ENCODE results near the gene COX7A1.
"Not testable (repeated sequence)": the region's sequence is repeated elsewhere in the genome, so short reads cannot be mapped to it uniquely, and the experiment has no call there.

COX7A1 gene

DNA sequence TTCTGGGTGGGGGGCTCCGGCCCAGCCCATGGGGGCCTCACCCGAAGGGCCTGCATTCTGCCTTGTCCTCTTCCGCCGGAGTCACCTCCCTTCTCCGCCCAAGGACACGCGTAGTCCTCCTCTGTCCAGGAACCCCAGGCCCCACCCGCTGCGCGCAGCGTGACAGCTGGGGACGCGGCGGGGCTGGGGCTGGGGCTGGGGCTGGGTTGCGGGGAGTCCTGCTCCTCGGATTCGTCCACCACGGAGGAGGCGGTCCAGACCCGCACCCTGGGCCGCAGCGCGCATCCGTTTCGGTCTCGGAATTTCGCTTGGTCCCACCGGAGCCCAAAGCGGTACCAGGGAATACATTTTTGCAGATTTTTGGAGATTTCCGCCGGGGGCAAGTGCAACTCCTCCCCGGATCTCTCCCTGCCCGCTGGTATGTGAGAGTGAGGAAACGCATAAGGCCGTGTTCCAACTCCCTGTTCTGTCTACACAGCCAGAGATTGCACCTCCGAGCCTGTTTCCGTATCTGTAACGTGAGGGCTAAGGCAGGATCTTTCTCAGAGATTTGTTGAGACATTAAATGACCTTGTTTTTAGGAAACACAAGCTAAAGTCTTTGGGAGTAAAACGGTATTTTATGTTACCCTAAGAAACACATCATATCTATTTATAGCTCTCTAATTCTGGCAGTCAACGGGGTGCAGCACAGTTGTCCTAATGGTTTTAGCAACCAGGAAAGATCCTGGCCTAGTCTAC is at the start of gene COX7A1:
Gene COX7A1 (minus strand): TSS at position 96 of the 740 bp plus-strand sequence. CDS start 40 bp downstream, at position 56.
- no peak within 1 kb of the TSS for H3K4me3 ChIP-seq (ENCODE audit: low read depth, low read length)
- TF ChIP-seq, protein P1, sequence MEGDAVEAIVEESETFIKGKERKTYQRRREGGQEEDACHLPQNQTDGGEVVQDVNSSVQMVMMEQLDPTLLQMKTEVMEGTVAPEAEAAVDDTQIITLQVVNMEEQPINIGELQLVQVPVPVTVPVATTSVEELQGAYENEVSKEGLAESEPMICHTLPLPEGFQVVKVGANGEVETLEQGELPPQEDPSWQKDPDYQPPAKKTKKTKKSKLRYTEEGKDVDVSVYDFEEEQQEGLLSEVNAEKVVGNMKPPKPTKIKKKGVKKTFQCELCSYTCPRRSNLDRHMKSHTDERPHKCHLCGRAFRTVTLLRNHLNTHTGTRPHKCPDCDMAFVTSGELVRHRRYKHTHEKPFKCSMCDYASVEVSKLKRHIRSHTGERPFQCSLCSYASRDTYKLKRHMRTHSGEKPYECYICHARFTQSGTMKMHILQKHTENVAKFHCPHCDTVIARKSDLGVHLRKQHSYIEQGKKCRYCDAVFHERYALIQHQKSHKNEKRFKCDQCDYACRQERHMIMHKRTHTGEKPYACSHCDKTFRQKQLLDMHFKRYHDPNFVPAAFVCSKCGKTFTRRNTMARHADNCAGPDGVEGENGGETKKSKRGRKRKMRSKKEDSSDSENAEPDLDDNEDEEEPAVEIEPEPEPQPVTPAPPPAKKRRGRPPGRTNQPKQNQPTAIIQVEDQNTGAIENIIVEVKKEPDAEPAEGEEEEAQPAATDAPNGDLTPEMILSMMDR (IDR thresholded peaks at IDR 0.05; ENCODE audit: borderline replicate concordance, insufficient read depth, low read depth, low read length): no peak

DNA sequence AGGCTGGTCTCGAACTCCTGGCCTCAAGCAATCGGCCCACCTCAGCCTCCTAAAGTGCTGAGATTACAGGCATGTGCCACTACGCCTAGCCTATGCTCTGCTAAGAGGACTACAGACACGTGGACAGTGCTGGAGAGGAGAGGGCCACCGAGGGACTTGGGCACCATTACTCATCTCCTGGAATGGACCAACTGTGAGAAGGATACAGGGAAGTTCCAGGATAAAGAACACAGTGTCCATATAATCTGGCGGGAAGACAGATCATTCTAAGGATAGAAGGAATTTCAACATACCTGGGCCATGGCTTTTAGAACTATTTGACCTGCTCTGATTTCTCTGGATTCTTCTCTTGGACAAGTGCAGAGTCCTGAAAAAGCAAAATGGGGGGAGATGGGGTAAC is 49.4 kb upstream of the COX7A1 start:
- TF ChIP-seq, protein P1 (IDR thresholded peaks at IDR 0.05; ENCODE audit: borderline replicate concordance, insufficient read depth, low read depth, low read length): no peak
- no peak overlapping the region for H3K4me3 ChIP-seq (ENCODE audit: low read depth, low read length)

DNA sequence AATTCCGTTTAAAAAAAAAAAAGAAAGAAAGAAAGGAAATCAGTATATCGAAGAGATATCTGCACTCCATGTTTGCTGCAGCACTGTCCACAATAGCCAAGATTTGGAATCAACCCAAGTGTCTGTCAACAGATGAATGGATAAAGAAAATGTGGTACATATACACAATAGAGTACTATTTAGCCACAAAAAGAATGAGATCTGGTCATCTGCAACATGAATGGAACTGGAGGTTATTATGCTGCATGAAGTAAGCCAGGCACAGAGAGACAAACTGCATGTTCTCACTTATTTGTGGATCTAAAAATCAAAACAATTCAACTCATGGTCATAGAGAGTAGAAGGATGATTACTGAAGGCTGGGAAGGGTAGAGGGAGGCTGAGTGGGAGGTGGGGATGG is 45.9 kb upstream of the COX7A1 start:
- TF ChIP-seq, protein P1 (IDR thresholded peaks at IDR 0.05; ENCODE audit: borderline replicate concordance, insufficient read depth, low read depth, low read length): no peak
- no peak overlapping the region for H3K4me3 ChIP-seq (ENCODE audit: low read depth, low read length)

DNA sequence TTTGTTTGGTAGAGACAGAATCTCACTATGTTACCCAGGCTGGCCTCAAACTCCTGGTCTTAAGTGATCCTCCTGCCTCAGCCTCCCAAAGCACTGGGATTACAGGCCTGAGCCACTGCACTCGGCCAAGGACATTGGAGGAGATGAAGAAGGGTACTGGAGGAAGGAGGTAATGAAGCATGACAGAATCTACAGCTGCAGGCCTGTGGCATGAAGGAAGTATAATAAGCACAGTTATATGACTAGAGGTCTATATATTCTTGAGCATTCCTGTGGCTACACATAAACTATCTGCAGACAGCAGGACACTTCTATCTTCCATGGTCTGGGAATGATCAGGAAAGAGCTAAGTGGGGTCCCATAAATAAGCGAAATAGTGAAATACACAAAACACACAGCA is 44.0 kb upstream of the COX7A1 start:
- H3K4me3 ChIP-seq (ENCODE audit: low read depth, low read length): no peak overlapping the region
- TF ChIP-seq, protein P1 (IDR thresholded peaks at IDR 0.05; ENCODE audit: borderline replicate concordance, insufficient read depth, low read depth, low read length): no peak

DNA sequence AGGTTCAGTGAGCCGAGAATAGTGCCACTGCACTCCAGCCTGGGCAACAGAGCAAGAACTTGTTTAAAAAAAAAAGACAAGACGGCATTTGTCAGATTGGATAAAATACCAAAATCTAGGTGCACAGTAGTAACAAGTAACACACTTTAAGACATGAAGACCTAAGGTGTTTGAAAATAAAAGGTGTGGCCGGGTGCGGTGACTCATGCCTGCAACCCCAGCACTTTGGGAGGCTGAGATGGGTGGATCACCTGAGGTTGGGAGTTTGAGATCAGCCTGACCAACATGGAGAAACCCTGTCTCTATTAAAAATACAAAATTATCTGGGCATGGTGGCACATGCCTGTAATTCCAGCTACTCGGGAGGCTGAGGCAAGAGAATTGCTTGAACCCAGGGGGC is 34.5 kb upstream of the COX7A1 start:
- not testable (repeated sequence) for H3K4me3 ChIP-seq (ENCODE audit: low read depth, low read length)

DNA sequence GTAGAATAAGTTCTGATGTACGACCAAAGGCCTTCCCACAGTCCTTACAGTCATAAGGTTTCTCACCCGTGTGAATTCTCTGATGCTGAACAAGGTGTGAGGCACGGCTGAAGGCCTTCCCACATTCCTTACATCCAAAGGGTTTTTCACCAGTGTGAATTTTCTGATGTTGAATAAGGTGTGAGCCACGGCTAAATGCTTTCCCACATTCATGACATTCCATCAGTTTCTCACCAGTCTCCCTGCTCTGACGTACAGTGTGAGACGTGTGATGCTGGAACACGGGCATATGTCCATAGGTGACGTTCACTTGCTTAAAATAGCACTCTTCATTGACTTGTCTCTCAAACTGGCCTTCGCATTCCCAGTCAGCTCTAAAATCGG is 31.0 kb upstream of the COX7A1 start:
- TF ChIP-seq, protein P1 (IDR thresholded peaks at IDR 0.05; ENCODE audit: borderline replicate concordance, insufficient read depth, low read depth, low read length): no peak
- no peak overlapping the region for H3K4me3 ChIP-seq (ENCODE audit: low read depth, low read length)

DNA sequence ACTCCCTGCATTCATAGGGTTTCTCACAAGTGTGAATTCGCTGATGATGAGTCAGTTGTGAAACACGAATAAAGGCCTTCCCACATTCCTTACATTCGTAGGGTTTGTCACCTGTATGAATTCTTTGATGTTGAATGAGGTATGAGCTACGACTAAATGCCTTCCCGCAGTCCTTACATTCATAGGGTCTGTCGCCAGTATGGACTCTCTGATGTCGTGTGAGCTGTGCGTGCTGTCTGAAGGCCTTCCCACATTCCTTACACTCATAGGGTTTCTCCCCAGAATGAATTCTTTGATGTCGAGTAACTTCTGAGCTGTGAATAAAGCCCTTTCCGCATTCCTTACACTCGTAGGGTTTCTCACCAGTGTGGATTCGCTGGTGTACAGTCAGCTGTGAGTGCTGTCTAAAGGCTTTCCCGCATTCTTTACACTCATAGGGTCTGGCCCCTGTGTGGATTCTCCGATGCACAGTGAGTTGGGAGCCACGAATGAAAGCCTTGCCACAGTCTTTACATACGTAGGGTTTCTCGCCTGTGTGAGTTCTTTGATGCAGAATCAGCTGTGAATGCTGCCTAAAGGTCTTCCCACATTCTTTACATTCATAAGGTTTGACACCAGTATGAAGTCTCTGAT is 30.5 kb upstream of the COX7A1 start:
- TF ChIP-seq, protein P1 (IDR thresholded peaks at IDR 0.05; ENCODE audit: borderline replicate concordance, insufficient read depth, low read depth, low read length): no peak
- H3K4me3 ChIP-seq (ENCODE audit: low read depth, low read length): no peak overlapping the region

DNA sequence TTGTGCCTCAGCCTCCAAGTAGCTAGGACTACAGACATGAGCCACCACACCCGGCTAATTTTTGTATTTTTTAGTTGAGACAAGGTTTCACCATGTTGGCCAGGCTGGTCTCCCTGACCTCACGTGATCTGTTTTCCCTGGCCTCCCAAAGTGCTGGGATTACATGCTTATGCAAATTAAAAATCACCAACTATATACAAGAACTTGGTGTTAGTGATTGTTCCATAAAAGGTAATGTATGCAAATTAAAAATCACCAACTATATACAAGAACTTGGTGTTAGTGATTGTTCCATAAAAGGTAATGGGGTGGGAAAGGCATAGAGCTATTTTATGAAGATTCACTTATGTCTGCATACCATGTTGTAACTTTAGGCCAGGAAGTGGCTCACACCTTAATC is 26.8 kb upstream of the COX7A1 start:
- not testable (repeated sequence) for H3K4me3 ChIP-seq (ENCODE audit: low read depth, low read length)

DNA sequence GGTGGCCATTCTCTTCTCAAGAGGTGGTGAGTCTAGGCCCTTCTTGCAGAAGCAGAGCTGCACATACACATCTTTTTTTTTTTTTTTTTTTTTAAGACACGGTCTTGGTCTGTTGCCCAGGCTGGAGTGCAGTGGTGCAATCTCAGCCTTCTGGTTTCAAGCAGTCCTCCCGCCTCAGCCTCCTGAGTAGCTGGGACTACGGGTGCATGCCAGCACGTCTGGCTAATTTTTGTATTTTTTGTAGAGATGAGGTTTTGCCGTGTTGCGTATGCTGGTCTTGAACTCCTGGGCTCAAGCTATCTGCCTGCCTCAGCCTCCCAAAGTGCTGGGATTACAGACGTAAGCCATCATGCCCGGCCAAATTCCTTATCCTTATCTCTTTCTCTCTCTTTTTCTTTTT is 21.6 kb upstream of the COX7A1 start:
- not testable (repeated sequence) for H3K4me3 ChIP-seq (ENCODE audit: low read depth, low read length)

Data from GM12875 (cell line).